Psoas muscle (tissue), 8 donors: Measurements from ENCODE around the gene WDR86. TPM values are rescaled to one million over a fixed set of nuclear protein-coding genes. Genes with fewer than 3 reads are reported as not detected.

Source experiments
- ATAC-seq, 4 donors: fragments of 200-7000 bp; cut with Tn5 transposase; one replicate each; pipeline ENCODE4 v1.9.1; 2020; ENCODE audit warnings: moderate library complexity in 3 of 4, mild to moderate bottlenecking in 2 of 4
- DNase-seq, 2 donors: peaks; one replicate each; pipeline ENCODE4 v3.0.0-alpha.2; 2020
- H3K27ac ChIP-seq: fragments of 200-600 bp; one replicate; pipeline ENCODE4 v1.8.0; 2022
- H3K27me3 ChIP-seq, 3 donors: fragments of 200-600 bp in 1 of 3; one replicate each; pipeline versions ENCODE4 v1.6.1 to v1.8.0; 2013 to 2022; ENCODE audit warnings: low read length in 2 of 3, mild to moderate bottlenecking in 2 of 3, moderate library complexity in 1 of 3; ENCODE audit not compliant: insufficient read depth in 3 of 3
- H3K36me3 ChIP-seq, 2 donors: fragments of 200-600 bp in 1 of 2; one replicate each; pipeline versions ENCODE4 v1.6.1 to v1.8.0; 2013 to 2022; ENCODE audit warnings: low read depth in 1 of 2, mild to moderate bottlenecking in 1 of 2, moderate library complexity in 1 of 2; ENCODE audit not compliant: insufficient read depth in 1 of 2
- H3K4me1 ChIP-seq: fragments of 200-600 bp; one replicate; pipeline ENCODE4 v1.8.0; 2022
- H3K4me3 ChIP-seq: fragments of 200-600 bp; one replicate; pipeline ENCODE4 v1.8.0; 2022; ENCODE audit warnings: mild to moderate bottlenecking
- H3K9me3 ChIP-seq: fragments of 200-600 bp; one replicate; pipeline ENCODE4 v1.8.0; 2022
- CTCF ChIP-seq: fragments of 200-600 bp; IDR thresholded peaks from one replicate; pipeline ENCODE4 v1.8.0; 2022; ENCODE audit warnings: antibody characterized with exemption
- WGBS, 3 donors: extraction: QIAGEN DNeasy Blood & Tissue Kit; methylation state at CpG; one replicate each; pipeline versions ENCODE4 v1.1.6 to v1.1.7; 2013; 5-methylcytosine and 5-hydroxymethylcytosine counted together
- intact Hi-C, 2 donors: fragments of 100-400 bp; cut with DNase I; formaldehyde crosslinking; loops; one replicate each; pipeline versions ENCODE4 v1.11.0 to v1.14.2; 2022
- polyA plus RNA-seq, 3 donors: library from polyadenylated mRNA; stranded (reverse); fragments of 200-250 nt; gene quantifications; one replicate each; pipeline ENCODE4 v1.2.3, GENCODE V29; 2013
- total RNA-seq, 4 donors: library from RNA; stranded (reverse); fragmentation: NEBNext Ultra II Directional in 2 of 4; extraction: Animal tissue kit (Norgen Biotek cat#: 25700) in 2 of 4; gene quantifications; one replicate each; pipeline versions ENCODE4 v1.2.1 to v1.2.4, GENCODE V29; 2021 to 2023
- donor health status: healthy with polysubstance abuse.
- donor health status: DM: no; HTN: no; CAD: no; lungs with moderate emphysema.
- donor health status: Bipolar disorder and iron deficiency.
- donor health status: healthy.
- donor health status: DM: yes; HTN: yes; CAD: no.
- donor health status: DM: no; HTN: no; CAD: no.
- donor health status: DM: no; HTN: no; CAD: no.
- donor health status: DM: yes; HTN: yes; CAD: no.

WDR86 gene
- total and polyA plus RNA-seq, 7 donors: 0.03 to 0.44 (median 0.29) TPM; not detected in 2

GRCh38 chr7:151452680-151453325 is 43.0 kb upstream of the WDR86 start:
- no peak for TF ChIP-seq CTCF
- Histone ChIP-seq H3K4me1 (no peaks in the 10 kb centered on the region), H3K9me3 (no peaks in the 10 kb centered on the region), H3K36me3 (no peaks in the 10 kb centered on the region), H3K27me3 (no peaks in the 10 kb centered on the region), H3K27ac (no peak overlapping the region), H3K4me3 (no peak overlapping the region)
- intact Hi-C loops: loop anchor here in 1 of 2 donors (10.0 kb wide), 1 partner anchor 302 kb away; no protein-coding TSS in a partner anchor
- WGBS, 3 donors: 79 to 85% (median 80%) methylated on average over 15 of the region's 15 CpGs
- DNase-seq (no peak), ATAC-seq (no peak)

DNA sequence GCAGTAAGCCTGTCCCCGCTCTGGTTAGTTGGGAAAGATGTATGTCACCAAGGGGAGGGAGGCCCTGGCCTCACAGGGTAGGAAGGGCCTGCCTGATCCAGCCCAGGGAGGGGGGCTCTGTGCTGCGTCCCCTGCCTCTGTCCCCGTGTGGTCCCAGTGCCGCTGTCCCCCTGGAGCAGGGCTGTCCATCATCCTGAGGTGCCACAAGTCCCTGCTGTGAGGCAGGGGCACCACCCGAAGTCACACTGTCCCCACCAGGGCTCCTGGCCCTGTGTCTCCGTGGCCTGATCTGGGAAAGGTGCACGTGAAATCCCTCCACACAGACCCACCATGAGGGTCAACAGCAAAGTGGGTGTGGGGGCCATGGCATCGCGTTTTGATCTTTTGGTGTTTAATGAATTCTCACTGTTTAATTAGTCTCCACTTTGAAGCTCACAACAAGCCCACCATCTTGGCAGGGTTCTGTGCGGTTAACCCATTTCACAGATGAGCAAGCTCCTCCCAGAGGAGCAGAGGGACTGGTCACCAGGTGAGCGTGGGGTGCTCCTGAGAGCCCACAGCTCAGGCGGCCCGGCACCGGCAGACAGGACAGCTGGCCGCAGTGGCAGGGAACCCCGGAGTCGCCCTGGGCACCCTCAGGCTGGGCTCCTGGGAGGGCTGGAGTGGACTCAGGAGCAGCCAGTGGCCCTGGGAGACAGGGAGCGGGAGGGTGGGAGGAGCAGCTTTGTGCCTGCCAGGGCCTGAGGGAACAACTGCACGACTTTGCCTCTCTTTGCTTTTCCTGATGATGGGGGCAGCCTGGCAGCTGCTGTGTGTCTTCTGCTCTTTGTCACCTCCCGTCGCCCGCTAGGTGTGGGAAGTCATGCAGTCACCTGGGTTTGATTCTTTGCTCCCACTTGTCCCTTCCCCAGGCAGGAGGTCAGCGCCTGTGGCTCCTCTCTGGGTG is 42.1 kb upstream of the WDR86 start:
- TF ChIP-seq CTCF: no peak
- no peak overlapping the region for H3K4me3 ChIP-seq
- H3K27ac ChIP-seq: no peak overlapping the region
- no peaks in the 10 kb centered on the region for H3K9me3 ChIP-seq
- H3K27me3 ChIP-seq: no peaks in the 10 kb centered on the region
- intact Hi-C loops: loop anchor here in 1 of 2 donors (10.0 kb wide), 1 partner anchor 303 kb away; no protein-coding TSS in a partner anchor
- 83 to 88% (median 86%) methylated on average over 21 to 23 of the region's 23 CpGs for WGBS, 3 donors
- no peaks in the 10 kb centered on the region for H3K4me1 ChIP-seq
- ATAC-seq (no peak), DNase-seq (no peak)
- H3K36me3 ChIP-seq: no peaks in the 10 kb centered on the region

- H3K9me3 ChIP-seq: no peaks in the 10 kb centered on the region
- WGBS, 3 donors: 85 to 93% (median 85%) methylated on average over 5 of the region's 5 CpGs
- no peaks in the 10 kb centered on the region for H3K27me3 ChIP-seq
- intact Hi-C loops: loop anchor here in 1 of 2 donors (10.0 kb wide), 1 partner anchor 304 kb away; no protein-coding TSS in a partner anchor
- no peaks in the 10 kb centered on the region for H3K36me3 ChIP-seq
- no peak overlapping the region for H3K4me3 ChIP-seq
- H3K27ac ChIP-seq: no peak overlapping the region
- H3K4me1 ChIP-seq: no peaks in the 10 kb centered on the region
- ATAC-seq (no peak), DNase-seq (no peak)
- TF ChIP-seq CTCF: no peak
Observed at GRCh38 chr7:151451156-151451555, 41.3 kb upstream of the WDR86 start.

DNA sequence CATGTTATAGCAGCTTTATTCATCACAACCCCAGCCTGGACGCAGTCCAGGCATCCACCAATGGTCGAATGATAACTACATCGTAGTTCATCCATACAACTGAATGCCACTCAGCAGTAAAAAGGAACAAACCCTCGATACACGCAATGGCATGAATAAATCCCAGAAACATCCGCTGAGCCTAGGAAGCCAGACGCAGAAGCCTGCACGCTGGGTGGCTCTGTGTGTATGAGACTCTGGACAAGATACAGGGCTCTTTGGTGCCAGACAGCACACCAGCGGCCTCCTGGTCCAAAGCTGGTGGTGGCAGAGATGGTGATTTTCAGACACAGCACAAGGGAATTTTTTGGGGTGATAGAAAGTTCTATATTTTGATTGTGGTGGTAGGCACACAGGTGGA is 40.2 kb upstream of the WDR86 start:
- whole genome bisulfite sequencing, 3 donors: 85 to 90% (median 86%) methylated on average over 9 of the region's 9 CpGs
- H3K4me1 ChIP-seq: no peaks in the 10 kb centered on the region
- no peaks in the 10 kb centered on the region for H3K9me3 ChIP-seq
- DNase-seq: peak in 1 of 2 donors; percentile 28
- no peak for TF ChIP-seq CTCF
- H3K27me3 ChIP-seq: no peaks in the 10 kb centered on the region
- no peak overlapping the region for H3K27ac ChIP-seq
- no peak overlapping the region for H3K4me3 ChIP-seq
- intact Hi-C loops: loop anchor here (2.0 to 10.0 kb wide), 3 partner anchors 81 to 305 kb away; no protein-coding TSS in a partner anchor
- no peaks in the 10 kb centered on the region for H3K36me3 ChIP-seq
- no peak for ATAC-seq
